ENCODE data around the gene NGDN. TPM values are rescaled to one million over a fixed set of nuclear protein-coding genes. Genes with fewer than 3 reads are reported as not detected.

NGDN gene
- polyA plus RNA-seq, 1 of the 3 experiments (the other 2 are of a cell fraction), result 64.3 TPM

GRCh38 chr14:23439107-23439835 is 30.2 kb upstream of the NGDN start (continued):
- TF ChIP-seq CTCF (IDR thresholded peaks at IDR 0.05), result no peak
- TF ChIP-seq RFX5 (IDR thresholded peaks at IDR 0.05; ENCODE audit: low read length), result no peak
- TF ChIP-seq SMC3 (IDR thresholded peaks at IDR 0.05; ENCODE audit: low read depth, low read length), result no peak

- no peaks in the 10 kb centered on the region for H3K79me2 ChIP-seq (ENCODE audit: insufficient read depth)
- DNase-seq, result no peak
- 12% methylated on average over 1 of the region's 1 CpG for WGBS (ENCODE audit: low lambda C conversion rate)
- CTCF ChIA-PET, result interaction anchor here (0.7 kb wide), 1 partner anchor 148 kb away, joined by 3 read pairs; no protein-coding TSS in a partner anchor
- H3K27ac ChIP-seq (ENCODE audit: low read depth in 2 of 2, low read length in 1 of 2), result no peak overlapping the region
- POLR2A ChIA-PET, result no interaction called here
- H3K36me3 ChIP-seq (replicated peaks in 1 of 2; ENCODE audit: control insufficient read depth in 1 of 2, insufficient read depth in 2 of 2, low read length in 1 of 2), result no peaks in the 10 kb centered on the region
- H3F3A ChIP-seq (replicated peaks; ENCODE audit: insufficient read depth), result no peaks in the 10 kb centered on the region
- H3K9ac ChIP-seq, result no peak overlapping the region
- H2AFZ ChIP-seq (ENCODE audit: low read depth), result no peak overlapping the region
- no peaks in the 10 kb centered on the region for H3K4me1 ChIP-seq (ENCODE audit: control insufficient read depth in 1 of 2, insufficient read depth in 2 of 2, low read depth in 1 of 2, low read length in 1 of 2)
- H3K9me3 ChIP-seq, result no peaks in the 10 kb centered on the region
- no peak overlapping the region for H3K4me2 ChIP-seq
- TF ChIP-seq USF1 (IDR thresholded peaks at IDR 0.05; ENCODE audit: borderline replicate concordance, low read depth), result no peak
- TF ChIP-seq RCOR1 (IDR thresholded peaks at IDR 0.05; ENCODE audit: low read length), result no peak
- no peaks in the 10 kb centered on the region for H4K20me1 ChIP-seq (ENCODE audit: insufficient read depth)
- H3K4me3 ChIP-seq (ENCODE audit: low read depth in 2 of 2, low read length in 1 of 2), result no peak overlapping the region
- H3K9me2 ChIP-seq, result no peaks in the 10 kb centered on the region
- peaks cover 30% of the 10 kb centered on the region for H3K27me3 ChIP-seq (ENCODE audit: insufficient read depth)
Measured at GRCh38 chr14:23441076-23441475, 28.4 kb upstream of the NGDN start.

- no peaks in the 10 kb centered on the region for H3K4me1 ChIP-seq (ENCODE audit: control insufficient read depth in 1 of 2, insufficient read depth in 2 of 2, low read depth in 1 of 2, low read length in 1 of 2)
- H3K36me3 ChIP-seq (replicated peaks in 1 of 2; ENCODE audit: control insufficient read depth in 1 of 2, insufficient read depth in 2 of 2, low read length in 1 of 2), result no peaks in the 10 kb centered on the region
- H4K20me1 ChIP-seq (ENCODE audit: insufficient read depth), result no peaks in the 10 kb centered on the region
- ChIA-PET POLR2A (no interaction called here), CTCF (no interaction called here)
- no peaks in the 10 kb centered on the region for H3K9me3 ChIP-seq
- H3F3A ChIP-seq (replicated peaks; ENCODE audit: insufficient read depth), result no peaks in the 10 kb centered on the region
- H3K9me2 ChIP-seq, result no peaks in the 10 kb centered on the region
- no peaks in the 10 kb centered on the region for H3K79me2 ChIP-seq (ENCODE audit: insufficient read depth)
- H3K4me2 ChIP-seq, result no peak overlapping the region
- DNase-seq, result no peak
- peaks cover 23% of the 10 kb centered on the region for H3K27me3 ChIP-seq (ENCODE audit: insufficient read depth)
- H2AFZ ChIP-seq (ENCODE audit: low read depth), result no peak overlapping the region
- H3K4me3 ChIP-seq (ENCODE audit: low read depth in 2 of 2, low read length in 1 of 2), result no peak overlapping the region
- 50% methylated on average over 4 of the region's 9 CpGs for WGBS (ENCODE audit: low lambda C conversion rate)
- no peak overlapping the region for H3K27ac ChIP-seq (ENCODE audit: low read depth in 2 of 2, low read length in 1 of 2)
- no peak overlapping the region for H3K9ac ChIP-seq
- TF ChIP-seq IRF3 (IDR thresholded peaks at IDR 0.05; ENCODE audit: low read depth, low read length) (no peak), TAF1 (IDR thresholded peaks at IDR 0.05; ENCODE audit: borderline replicate concordance, low read depth, low read length) (no peak), JUND (IDR thresholded peaks at IDR 0.05) (no peak), CHD2 (IDR thresholded peaks at IDR 0.05; ENCODE audit: low read length, partially characterized antibody) (no peak), NFIC (IDR thresholded peaks at IDR 0.05; ENCODE audit: borderline replicate concordance) (no peak), RXRA (IDR thresholded peaks at IDR 0.05; ENCODE audit: borderline replicate concordance, low read depth) (no peak), REST (IDR thresholded peaks at IDR 0.05; ENCODE audit: low read depth, low read length) (no peak), TCF12 (IDR thresholded peaks at IDR 0.05) (no peak), NRF1 (IDR thresholded peaks at IDR 0.05; ENCODE audit: low read depth, low read length) (no peak), POLR2AphosphoS5 (IDR thresholded peaks at IDR 0.05; ENCODE audit: low read depth, low read length) (no peak), MAX (IDR thresholded peaks at IDR 0.05; ENCODE audit: low read depth) (no peak), GABPA (IDR thresholded peaks at IDR 0.05; ENCODE audit: low read depth) (no peak), RCOR1 (IDR thresholded peaks at IDR 0.05; ENCODE audit: low read length) (no peak), EP300 (IDR thresholded peaks at IDR 0.05; ENCODE audit: borderline replicate concordance in 1 of 2, low read depth in 1 of 2, low read length in 1 of 2) (no peak)
Measured at GRCh38 chr14:23442721-23443356, 26.7 kb upstream of the NGDN start.

Measured in SK-N-SH (cell line).